H1 (cell line): ENCODE data around the gene DOCK1. TPM values are rescaled to one million over a fixed set of nuclear protein-coding genes. Genes with fewer than 3 reads are reported as not detected.

Experiments used
- RBBP5 ChIP-seq: IDR thresholded peaks from 2 replicates; pipeline ENCODE4 v1.7.1; 2012; ENCODE audit warnings: low read depth, mild to moderate bottlenecking, inconsistent platforms, low read length, moderate library complexity, borderline replicate concordance
- polyA plus RNA-seq, 7 experiments: library from polyadenylated mRNA; depleted of rRNA in 3 of 7; stranded (reverse) in 5 of 7; unstranded in 2 of 7; fragments of >200 nt in 5 of 7; fragments of 200-250 nt in 2 of 7; gene quantifications; 1 replicate in 5 of 7; 2 replicates in 1 of 7; 4 replicates in 1 of 7; pipeline versions ENCODE4 v1.2.1 to v1.2.3, GENCODE V29; 2011 to 2013; ENCODE audit warnings: missing spikeins in 2 of 7, mixed read lengths in 2 of 7
- total RNA-seq: library from RNA; stranded (reverse); fragmentation: NEBNext Ultra II Directional; extraction: Animal tissue kit (Norgen Biotek cat#: 25700); gene quantifications from 2 replicates; pipeline ENCODE4 v1.2.1, GENCODE V29; 2021
- TF ChIP-seq, protein P1 (sequence below): IDR thresholded peaks from 2 replicates; pipeline ENCODE4 v1.6.1; 2011; ENCODE audit warnings: low read depth, mild to moderate bottlenecking, low read length; ENCODE audit not compliant: insufficient read depth

Gene DOCK1
- total and polyA plus RNA-seq, 2 of the 8 experiments (the other 6 are each of a cell fraction or from before 2014, with no cell fraction given) = 11.6 to 53.0 TPM

DNA sequence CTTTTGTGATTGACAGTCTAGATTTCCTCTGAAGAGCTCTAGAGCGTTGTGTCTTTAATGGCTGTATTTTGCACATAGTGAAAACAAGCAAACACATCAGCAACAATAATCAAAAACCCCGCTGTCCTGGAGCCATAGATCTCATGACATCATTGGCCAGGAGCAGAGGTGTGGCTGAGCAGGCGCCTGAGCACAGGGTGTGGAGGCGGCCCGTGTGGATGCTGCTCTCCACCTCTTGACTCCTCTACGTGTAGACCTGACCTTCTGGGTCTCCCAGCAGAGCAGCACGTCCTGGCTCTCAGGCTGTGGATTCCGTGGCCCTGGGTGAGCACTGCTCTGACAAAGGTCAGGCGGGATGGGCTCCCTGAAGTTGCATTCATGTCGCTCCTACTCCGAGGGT lies 354.1 kb downstream of the DOCK1 start (continued):
- TF ChIP-seq, protein P1, sequence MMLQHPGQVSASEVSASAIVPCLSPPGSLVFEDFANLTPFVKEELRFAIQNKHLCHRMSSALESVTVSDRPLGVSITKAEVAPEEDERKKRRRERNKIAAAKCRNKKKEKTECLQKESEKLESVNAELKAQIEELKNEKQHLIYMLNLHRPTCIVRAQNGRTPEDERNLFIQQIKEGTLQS = no peak
- TF ChIP-seq RBBP5 = no peak
